Measurements from ENCODE around the gene SLC35E2B. TPM values are rescaled to one million over a fixed set of nuclear protein-coding genes. Genes with fewer than 3 reads are reported as not detected.
A peak's percentile ranks its signal among the peaks of the same experiment; 100 is the strongest.

The SLC35E2B gene
- total and polyA plus RNA-seq, 7 donors, result 9.2 to 23.9 (median 13.1) TPM

DNA sequence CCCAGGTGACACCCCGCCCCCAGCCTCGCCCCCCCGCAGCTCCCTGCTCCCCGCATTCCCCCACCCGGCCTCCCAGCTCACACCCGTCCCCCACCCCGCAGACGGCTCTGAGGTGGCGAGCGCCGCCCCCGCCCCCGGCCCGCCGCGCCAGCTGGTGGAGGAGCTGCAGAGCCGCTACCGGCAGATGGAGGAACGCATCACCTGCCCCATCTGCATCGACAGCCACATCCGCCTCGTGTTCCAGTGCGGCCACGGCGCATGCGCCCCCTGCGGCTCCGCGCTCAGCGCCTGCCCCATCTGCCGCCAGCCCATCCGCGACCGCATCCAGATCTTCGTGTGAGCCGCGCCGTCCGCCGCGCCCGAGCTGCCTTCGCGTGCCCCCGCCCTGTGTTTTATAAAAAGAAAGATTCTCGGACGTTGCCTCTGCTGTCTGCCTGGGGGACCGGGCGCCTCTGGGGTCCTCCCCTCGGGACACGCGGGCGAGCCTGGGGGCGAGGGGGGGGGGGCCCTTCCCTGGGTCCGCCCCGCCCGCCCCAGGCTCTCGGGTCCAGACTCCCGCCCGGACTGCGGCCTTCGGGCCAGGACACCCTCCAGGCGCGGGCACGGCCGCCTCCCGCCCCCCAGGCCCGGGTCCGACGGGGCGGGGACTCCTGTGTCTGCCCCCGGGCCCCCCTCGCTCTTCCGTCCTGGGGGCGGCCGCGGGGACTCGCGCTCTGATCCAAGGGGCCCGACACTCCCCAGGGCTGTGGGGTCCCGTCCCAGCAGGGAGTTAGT, 62.2 kb downstream of the SLC35E2B start:
- DNase-seq, result peak; percentile 75 to 86
- Histone ChIP-seq H3K4me3 (peak overlapping the region; percentile 30), H3K27ac (peak overlapping the region; percentile 1), H3K36me3 (ENCODE audit: insufficient read depth in 1 of 2, low read depth in 1 of 2) (peaks cover 4 to 35% of the 10 kb centered on the region in 2 donors), H3K4me1 (peaks cover 3% of the 10 kb centered on the region), H3K27me3 (ENCODE audit: insufficient read depth in 3 of 3, low read length in 2 of 3) (peaks cover 0 to 2% (median 0%) of the 10 kb centered on the region in 3 donors), H3K9me3 (no peaks in the 10 kb centered on the region)
- peak; percentile 15 to 32 (median 22) for ATAC-seq
- no peak for TF ChIP-seq CTCF (IDR thresholded peaks at IDR 0.05)
- WGBS, 3 donors, result 24 to 31% (median 27%) methylated on average over 49 to 81 of the region's 81 CpGs
- intact Hi-C loops (cut with DNase I), result no loop called here

DNA sequence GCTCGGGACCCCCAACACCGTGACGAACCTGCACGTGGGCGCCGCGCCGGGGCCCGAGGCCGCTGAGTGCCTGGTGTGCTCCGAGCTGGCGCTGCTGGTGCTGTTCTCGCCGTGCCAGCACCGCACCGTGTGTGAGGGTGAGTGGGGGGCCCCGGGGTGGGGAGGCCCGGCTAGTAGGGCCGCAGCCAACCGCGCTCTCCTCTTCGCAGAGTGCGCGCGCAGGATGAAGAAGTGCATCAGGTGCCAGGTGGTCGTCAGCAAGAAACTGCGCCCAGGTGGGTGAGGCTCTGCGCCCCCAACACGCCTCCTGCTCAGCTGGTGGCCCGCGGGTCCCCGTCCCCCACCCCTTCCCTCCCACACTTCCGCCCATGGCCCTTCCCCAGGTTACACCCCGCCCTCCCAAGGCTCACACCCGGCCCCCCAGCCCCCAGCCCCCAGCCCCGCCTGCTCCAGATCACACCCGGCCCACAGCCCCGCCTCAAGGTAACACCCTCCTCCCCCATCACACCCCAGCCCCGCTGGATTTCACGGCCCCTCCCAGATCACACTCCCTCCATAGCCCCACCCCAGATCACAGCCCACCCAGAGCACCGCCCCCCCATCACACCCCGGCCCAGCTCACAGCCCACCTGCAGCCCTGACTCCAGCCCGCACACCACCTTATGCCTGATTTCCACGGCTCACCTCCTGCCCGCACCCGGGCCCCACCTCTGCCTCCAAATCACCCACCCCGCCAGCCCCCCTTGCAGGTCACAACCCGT, 63.0 kb downstream of the SLC35E2B start:
- peak; percentile 25 to 63 for DNase-seq
- H3K36me3 ChIP-seq (ENCODE audit: insufficient read depth in 1 of 2, low read depth in 1 of 2), result peaks cover 4 to 43% of the 10 kb centered on the region in 2 donors
- no peak for ATAC-seq
- no peak overlapping the region for H3K27ac ChIP-seq
- peaks cover 3% of the 10 kb centered on the region for H3K4me1 ChIP-seq
- no peaks in the 10 kb centered on the region for H3K9me3 ChIP-seq
- H3K27me3 ChIP-seq (ENCODE audit: insufficient read depth in 3 of 3, low read length in 2 of 3), result peaks cover 0 to 2% (median 0%) of the 10 kb centered on the region in 3 donors
- no peak for TF ChIP-seq CTCF (IDR thresholded peaks at IDR 0.05)
- no peak overlapping the region for H3K4me3 ChIP-seq
- intact Hi-C loops (cut with DNase I), result no loop called here
- 70 to 74% (median 73%) methylated on average over 41 to 47 of the region's 48 CpGs for WGBS, 3 donors

DNA sequence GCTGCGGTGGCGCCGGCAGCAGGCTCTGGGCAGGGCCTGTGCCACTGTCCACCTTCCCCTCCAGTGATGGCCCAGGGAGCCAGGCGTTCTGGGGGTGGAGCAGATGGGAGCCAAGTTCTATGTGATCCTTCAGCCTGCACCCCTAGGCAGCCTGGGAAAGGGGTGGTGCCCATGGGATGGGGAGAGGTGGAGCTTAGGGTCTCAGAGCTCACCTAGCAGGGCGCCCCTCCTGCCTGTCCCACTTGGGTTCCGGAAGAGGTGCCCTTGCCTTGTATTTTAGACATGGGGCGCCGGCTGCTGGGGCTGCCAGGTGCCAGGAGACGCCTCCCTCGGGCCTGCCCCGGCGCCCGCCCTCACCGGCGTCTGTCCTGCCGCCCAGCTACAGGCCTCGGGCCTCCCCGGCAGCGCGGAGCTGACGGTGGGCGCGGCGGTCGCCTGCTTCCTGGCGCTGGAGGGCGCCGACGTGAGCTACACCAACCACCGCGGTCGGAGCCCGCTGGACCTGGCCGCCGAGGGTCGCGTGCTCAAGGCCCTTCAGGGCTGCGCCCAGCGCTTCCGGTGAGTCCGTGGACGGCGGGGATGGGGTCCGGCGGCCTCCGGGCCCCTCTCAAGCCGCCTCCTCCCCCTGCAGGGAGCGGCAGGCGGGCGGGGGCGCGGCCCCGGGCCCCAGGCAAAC, 63.7 kb downstream of the SLC35E2B start:
- H3K27ac ChIP-seq, result no peak overlapping the region
- peaks cover 9% of the 10 kb centered on the region for H3K4me1 ChIP-seq
- peak; percentile 17 to 45 for DNase-seq
- peaks cover 4 to 50% of the 10 kb centered on the region in 2 donors for H3K36me3 ChIP-seq (ENCODE audit: insufficient read depth in 1 of 2, low read depth in 1 of 2)
- no peaks in the 10 kb centered on the region for H3K9me3 ChIP-seq
- ATAC-seq, result no peak
- peaks cover 0 to 2% (median 0%) of the 10 kb centered on the region in 3 donors for H3K27me3 ChIP-seq (ENCODE audit: insufficient read depth in 3 of 3, low read length in 2 of 3)
- intact Hi-C loops (cut with DNase I), result no loop called here
- H3K4me3 ChIP-seq, result no peak overlapping the region
- 71 to 80% (median 76%) methylated on average over 45 to 53 of the region's 53 CpGs for WGBS, 3 donors
- TF ChIP-seq CTCF (IDR thresholded peaks at IDR 0.05), result no peak

DNA sequence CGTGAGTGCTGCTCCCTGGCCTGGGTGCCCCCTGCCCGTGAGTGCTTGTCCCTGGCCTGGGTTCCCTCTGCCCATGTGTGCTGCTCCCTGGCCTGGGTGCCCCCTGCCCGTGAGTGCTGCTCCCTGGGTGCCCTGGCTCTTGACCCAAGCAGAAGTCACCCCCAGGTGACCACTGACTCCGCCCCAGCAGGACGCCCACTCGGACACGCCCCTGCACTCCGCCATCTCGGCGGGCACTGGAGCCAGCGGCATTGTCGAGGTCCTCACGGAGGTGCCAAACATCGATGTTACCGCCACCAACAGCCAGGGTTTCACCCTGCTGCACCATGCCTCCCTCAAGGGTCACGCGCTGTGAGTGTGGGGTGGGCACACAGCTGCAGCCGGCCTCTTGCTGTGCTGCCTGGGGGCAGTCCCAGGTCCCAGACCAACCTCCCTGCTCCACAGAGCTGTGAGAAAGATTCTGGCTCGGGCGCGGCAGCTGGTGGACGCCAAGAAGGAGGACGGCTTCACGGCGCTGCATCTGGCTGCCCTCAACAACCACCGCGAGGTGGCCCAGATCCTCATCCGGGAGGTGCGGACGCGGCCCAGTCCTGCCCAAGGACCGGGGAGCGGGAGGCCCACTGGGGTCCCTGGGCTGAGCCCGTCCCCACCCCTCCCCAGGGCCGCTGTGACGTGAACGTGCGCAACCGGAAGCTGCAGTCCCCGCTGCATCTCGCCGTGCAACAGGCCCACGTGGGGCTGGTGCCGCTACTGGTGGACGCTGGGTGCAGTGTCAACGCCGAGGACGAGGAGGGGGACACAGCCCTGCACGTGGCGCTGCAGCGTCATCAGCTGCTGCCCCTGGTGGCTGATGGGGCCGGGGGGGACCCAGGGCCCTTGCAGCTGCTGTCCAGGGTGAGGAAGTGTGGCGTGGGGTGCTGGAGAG, 64.5 kb downstream of the SLC35E2B start:
- peaks cover 0 to 2% (median 0%) of the 10 kb centered on the region in 3 donors for H3K27me3 ChIP-seq (ENCODE audit: insufficient read depth in 3 of 3, low read length in 2 of 3)
- intact Hi-C loops (cut with DNase I), result no loop called here
- peaks cover 4 to 51% of the 10 kb centered on the region in 2 donors for H3K36me3 ChIP-seq (ENCODE audit: insufficient read depth in 1 of 2, low read depth in 1 of 2)
- no peak for TF ChIP-seq CTCF (IDR thresholded peaks at IDR 0.05)
- no peak overlapping the region for H3K27ac ChIP-seq
- peak; percentile 18 to 52 for DNase-seq
- H3K4me1 ChIP-seq, result peaks cover 16% of the 10 kb centered on the region
- no peaks in the 10 kb centered on the region for H3K9me3 ChIP-seq
- H3K4me3 ChIP-seq, result no peak overlapping the region
- no peak for ATAC-seq
- WGBS, 3 donors, result 88 to 91% (median 90%) methylated on average over 50 to 53 of the region's 53 CpGs
